Stimulated activated effector memory CD8-positive, alpha-beta T cell treated with anti-CD3 and anti-CD28 coated beads, Interleukin-12 subunit alpha, Interleukin-12 subunit beta, amount 100 ng/mL, for 72 hours (primary cell): ENCODE results near the gene ANGPTL8.

Experiments used
- ATAC-seq: fragments of 150-1000 bp; cut with Tn5 transposase; 2 replicates; pipeline ENCODE4 v1.10.0; 2021
- DNase-seq, 2 donors: peaks; one replicate each; pipeline ENCODE4 v3.0.0; 2021 to 2022; ENCODE audit warnings: low spot score in 2 of 2
- H3K27ac Mint-ChIP-seq: one replicate; pipeline ENCODE4 v1.8.0; 2022; ENCODE audit warnings: mild to moderate bottlenecking, mixed read lengths
- H3K36me3 Mint-ChIP-seq: one replicate; pipeline ENCODE4 v1.8.0; 2022; ENCODE audit warnings: mild to moderate bottlenecking, mixed read lengths
- H3K4me1 Mint-ChIP-seq: one replicate; pipeline ENCODE4 v1.8.0; 2022; ENCODE audit warnings: mixed read lengths
- H3K4me3 Mint-ChIP-seq: one replicate; pipeline ENCODE4 v1.8.0; 2022; ENCODE audit warnings: mild to moderate bottlenecking, mixed read lengths
- H3K9me3 Mint-ChIP-seq: one replicate; pipeline ENCODE4 v1.8.0; 2022; ENCODE audit warnings: mixed read lengths

The ANGPTL8 gene

DNA sequence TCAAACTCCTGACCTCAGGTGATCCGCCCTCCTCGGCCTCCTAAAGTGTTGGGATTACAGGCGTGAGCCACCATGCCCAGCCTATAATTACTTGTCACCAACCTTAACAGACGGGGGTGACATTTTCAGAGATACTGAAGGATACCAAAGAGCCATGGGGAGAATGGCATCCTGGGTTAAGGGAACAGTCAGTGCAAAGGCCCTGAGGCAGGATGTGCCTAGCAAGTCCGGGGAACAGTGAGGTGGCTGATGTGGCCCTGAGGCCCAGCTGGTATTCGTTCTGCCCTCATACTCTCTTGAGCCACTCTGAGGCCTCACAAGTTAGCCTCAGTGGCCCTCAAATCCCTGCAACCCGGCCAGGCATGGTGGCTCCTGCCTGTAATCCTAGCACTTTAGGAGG, 15.0 kb upstream of the ANGPTL8 start:
- Mint-ChIP-seq H3K27ac (no peak overlapping the region), H3K4me3 (no peak overlapping the region), H3K4me1 (no peaks in the 10 kb centered on the region), H3K9me3 (peaks cover 11% of the 10 kb centered on the region), H3K36me3 (no peaks in the 10 kb centered on the region)
- no peak for DNase-seq
- ATAC-seq = no peak

DNA sequence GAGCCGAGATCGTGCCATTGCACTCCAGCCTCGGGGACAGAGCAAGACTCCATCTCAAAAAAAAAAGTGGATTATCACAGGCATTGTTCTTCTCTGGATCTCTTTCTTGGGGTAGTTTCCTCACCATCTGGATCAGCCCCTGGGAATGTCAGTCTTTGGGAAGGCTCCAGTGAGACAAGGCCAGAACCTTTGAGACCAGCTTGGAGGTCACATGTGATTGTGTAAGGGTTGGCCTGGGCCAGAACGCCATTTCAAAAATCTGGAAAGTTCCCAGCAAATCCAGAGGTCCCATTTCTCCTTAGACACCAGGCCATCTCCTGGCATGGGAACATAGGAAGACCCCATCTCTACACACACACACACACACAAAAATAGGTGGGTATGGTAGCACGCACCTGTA, 14.2 kb upstream of the ANGPTL8 start:
- Mint-ChIP-seq H3K9me3 (peaks cover 11% of the 10 kb centered on the region), H3K4me3 (no peak overlapping the region), H3K36me3 (no peaks in the 10 kb centered on the region), H3K27ac (no peak overlapping the region), H3K4me1 (no peaks in the 10 kb centered on the region)
- no peak for ATAC-seq
- DNase-seq = no peak

DNA sequence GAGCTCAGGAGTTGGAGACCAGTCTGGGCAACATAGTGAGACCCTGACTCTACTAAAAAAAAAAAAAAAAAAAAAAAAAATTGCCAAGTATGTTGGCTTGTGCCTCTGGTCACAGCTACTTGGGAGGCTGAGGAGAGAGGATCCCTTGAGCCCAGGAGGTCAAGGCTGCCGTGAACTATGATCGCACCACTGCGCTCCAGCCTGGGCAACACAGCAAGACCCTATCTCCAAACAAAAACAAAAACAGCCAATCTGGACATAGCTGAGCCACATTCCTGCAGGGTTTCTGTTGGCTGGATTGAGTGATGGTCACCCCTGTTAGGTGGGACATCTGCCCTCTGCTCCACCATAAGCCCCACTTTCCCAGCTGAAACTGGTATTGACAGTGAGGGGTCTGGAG, 13.6 kb upstream of the ANGPTL8 start:
- Mint-ChIP-seq H3K4me3 (no peak overlapping the region), H3K36me3 (no peaks in the 10 kb centered on the region), H3K4me1 (no peaks in the 10 kb centered on the region), H3K9me3 (peaks cover 8% of the 10 kb centered on the region), H3K27ac (no peak overlapping the region)
- DNase-seq (no peak), ATAC-seq (no peak)

DNA sequence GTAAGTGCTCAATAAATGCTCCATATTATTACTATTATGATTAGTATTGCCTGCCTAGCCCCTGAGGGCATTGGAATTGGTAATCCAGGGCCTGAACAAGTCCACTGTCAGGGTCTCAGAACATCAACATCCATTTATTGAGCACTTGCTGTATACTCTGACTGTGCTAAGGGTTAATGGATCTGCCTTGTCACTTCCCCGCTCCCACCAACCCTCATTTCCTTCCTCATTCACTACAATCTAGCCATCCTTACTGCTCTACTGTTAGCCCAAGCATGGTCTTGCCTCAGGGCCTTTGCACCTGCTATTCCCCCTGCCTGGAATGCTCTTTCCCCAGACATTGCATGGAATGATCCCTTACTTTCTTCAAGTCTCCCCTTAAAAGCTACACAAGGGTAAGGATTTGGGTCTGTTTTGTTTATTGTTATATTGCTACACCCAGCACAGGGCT, 12.7 kb upstream of the ANGPTL8 start:
- H3K9me3 Mint-ChIP-seq = no peaks in the 10 kb centered on the region
- no peak overlapping the region for H3K4me3 Mint-ChIP-seq
- H3K27ac Mint-ChIP-seq = no peak overlapping the region
- H3K4me1 Mint-ChIP-seq = no peaks in the 10 kb centered on the region
- DNase-seq = no peak
- no peak for ATAC-seq
- H3K36me3 Mint-ChIP-seq = no peaks in the 10 kb centered on the region

DNA sequence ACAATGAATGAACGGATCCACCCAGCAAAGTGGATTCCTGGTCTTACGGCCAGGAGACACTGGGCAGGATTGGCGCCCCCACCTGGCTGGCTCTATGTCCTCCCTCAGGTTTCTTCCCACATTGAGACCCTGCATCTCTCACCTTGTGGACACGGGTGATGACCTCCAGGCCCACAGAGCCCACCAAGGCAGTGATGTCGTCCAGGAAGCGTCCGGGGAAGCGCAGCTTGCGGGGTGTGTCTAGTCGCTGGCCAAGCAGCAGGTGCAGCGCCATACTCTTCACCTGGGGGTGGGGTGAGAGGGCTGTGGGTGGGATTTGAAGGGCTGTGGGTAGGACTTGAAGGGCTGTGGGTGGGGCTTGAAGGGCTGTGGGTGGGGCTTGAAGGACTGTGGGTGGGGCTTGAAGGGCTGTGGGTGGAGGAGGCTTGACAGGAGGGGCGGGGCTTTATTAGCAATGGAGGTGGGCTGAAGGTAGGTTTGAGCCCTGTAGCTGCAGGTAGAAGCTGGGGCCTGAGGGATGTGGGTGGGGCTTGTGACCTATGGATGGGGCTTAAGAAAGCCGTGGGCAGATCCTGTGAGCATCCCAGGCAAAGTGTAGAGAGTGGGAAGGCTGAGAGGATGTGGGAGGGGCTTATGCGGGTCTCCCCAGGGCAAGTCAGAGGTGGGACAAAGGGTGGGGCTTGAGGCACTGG, 12.1 kb upstream of the ANGPTL8 start:
- Mint-ChIP-seq H3K9me3 (no peaks in the 10 kb centered on the region), H3K4me1 (no peaks in the 10 kb centered on the region), H3K27ac (no peak overlapping the region), H3K4me3 (no peak overlapping the region), H3K36me3 (no peaks in the 10 kb centered on the region)
- no peak for DNase-seq
- no peak for ATAC-seq

DNA sequence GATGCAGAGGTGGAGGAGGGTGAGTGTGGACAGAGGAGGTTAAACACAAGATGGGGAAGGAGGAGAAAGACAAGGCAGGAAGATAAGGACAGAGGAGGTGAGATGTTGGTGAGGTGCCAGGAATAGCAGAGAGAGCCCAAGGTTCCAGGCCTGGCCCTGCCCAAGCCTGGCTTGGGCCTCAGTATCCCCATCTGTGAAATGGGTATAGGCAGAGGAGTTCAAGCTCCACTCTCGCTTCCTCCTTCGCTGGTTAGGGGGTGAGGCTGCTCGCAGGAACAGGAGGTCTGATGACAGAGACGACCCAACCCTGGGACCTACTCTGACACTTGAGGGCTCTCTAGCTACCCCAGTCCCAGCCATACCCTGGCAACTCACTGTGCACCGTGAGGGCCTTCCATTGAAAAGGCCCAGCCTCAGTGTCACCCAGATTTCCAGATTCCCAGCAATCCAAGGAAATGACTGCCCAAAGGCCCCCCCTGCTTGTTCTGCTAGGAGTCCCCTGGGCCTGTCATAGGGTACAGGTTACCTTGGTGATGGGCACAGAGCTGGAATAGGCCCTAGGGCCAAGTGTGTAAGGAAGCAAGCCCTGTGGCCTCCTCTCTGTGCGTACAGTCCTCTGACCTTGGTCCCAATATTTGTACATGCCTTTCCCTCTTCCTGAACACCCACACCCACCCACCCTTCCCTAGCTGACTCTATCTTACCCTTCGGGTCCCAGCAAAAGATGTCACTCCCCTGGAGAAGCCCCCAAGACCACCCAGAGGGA, 8.6 kb upstream of the ANGPTL8 start:
- DNase-seq (no peak), ATAC-seq (no peak)
- H3K9me3 Mint-ChIP-seq = no peaks in the 10 kb centered on the region
- no peak overlapping the region for H3K4me3 Mint-ChIP-seq
- H3K27ac Mint-ChIP-seq = no peak overlapping the region
- peaks cover 5% of the 10 kb centered on the region for H3K4me1 Mint-ChIP-seq
- H3K36me3 Mint-ChIP-seq = no peaks in the 10 kb centered on the region

DNA sequence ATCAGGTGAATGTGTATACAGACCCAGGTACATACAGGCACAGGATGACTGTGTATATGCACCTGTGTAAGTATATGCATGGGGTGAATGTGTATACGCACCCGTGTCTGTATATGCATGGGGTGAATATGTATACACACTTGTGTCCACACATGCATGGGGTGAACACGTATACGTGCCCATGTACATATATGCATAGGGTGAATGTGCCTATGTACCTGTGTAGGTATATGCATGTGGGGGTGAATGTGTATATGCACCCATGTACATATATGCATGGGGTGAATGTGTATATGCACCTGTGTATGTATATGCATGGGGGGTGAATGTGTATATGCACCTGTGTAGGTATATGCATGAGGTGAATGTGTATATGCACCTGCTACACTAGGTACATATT, 6.9 kb upstream of the ANGPTL8 start:
- Mint-ChIP-seq H3K27ac (no peak overlapping the region), H3K4me1 (peaks cover 5% of the 10 kb centered on the region), H3K36me3 (no peaks in the 10 kb centered on the region), H3K9me3 (no peaks in the 10 kb centered on the region), H3K4me3 (no peak overlapping the region)
- no peak for ATAC-seq
- DNase-seq = no peak

DNA sequence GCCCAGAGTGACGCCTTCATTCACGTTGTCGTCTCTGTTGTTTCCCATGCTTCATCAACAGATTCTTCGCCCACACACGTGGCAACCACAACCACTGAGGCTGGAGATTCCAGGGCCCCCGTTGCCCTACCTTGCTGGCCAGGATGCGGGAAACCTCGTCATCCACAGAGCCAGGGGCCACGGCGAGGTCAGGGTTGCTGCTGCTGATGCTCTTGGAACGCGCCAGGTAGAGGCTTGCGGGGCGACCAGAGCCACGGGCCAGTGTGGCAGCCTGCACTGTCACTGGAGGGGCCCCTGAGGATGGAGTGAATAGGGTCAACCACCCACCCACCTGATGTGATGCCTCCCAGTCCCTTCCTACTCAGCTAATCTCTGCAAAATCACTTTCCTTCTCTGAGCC, 6.3 kb upstream of the ANGPTL8 start:
- DNase-seq (no peak), ATAC-seq (peak; percentile 22)
- H3K4me1 Mint-ChIP-seq = peaks cover 5% of the 10 kb centered on the region
- peaks cover 2% of the 10 kb centered on the region for H3K9me3 Mint-ChIP-seq
- no peaks in the 10 kb centered on the region for H3K36me3 Mint-ChIP-seq
- H3K27ac Mint-ChIP-seq = no peak overlapping the region
- no peak overlapping the region for H3K4me3 Mint-ChIP-seq

DNA sequence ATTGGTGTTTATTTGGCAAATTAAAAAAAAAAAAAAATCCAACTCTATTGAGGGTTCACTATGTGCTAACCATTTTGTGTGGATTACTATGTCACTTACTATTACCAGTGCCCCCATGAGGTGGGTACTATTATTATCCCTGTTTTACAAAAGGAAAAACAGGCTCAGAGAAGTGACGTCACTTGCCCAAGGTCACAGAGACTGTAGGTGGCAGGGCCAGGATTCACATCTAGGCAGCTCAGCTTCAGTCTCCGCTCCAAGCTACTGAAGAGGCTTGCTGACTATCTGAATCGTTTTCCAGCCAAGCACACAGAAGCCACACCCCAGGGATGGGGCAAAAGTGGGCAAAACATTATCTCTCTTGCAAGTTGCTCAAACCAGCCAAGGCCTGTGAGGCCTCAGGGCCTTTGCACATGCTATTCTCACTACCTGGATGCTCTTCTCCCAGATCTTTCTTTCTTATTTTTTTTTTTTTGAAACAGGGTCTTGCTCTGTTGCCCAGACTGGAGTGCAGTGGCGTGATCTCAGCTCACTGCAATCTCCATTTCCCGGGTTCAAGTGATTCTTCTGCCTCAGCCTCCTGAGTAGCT, 4.8 kb upstream of the ANGPTL8 start:
- no peak overlapping the region for H3K4me3 Mint-ChIP-seq
- H3K36me3 Mint-ChIP-seq = no peaks in the 10 kb centered on the region
- ATAC-seq = no peak
- peaks cover 9% of the 10 kb centered on the region for H3K9me3 Mint-ChIP-seq
- peaks cover 5% of the 10 kb centered on the region for H3K4me1 Mint-ChIP-seq
- no peak for DNase-seq
- H3K27ac Mint-ChIP-seq = no peak overlapping the region

DNA sequence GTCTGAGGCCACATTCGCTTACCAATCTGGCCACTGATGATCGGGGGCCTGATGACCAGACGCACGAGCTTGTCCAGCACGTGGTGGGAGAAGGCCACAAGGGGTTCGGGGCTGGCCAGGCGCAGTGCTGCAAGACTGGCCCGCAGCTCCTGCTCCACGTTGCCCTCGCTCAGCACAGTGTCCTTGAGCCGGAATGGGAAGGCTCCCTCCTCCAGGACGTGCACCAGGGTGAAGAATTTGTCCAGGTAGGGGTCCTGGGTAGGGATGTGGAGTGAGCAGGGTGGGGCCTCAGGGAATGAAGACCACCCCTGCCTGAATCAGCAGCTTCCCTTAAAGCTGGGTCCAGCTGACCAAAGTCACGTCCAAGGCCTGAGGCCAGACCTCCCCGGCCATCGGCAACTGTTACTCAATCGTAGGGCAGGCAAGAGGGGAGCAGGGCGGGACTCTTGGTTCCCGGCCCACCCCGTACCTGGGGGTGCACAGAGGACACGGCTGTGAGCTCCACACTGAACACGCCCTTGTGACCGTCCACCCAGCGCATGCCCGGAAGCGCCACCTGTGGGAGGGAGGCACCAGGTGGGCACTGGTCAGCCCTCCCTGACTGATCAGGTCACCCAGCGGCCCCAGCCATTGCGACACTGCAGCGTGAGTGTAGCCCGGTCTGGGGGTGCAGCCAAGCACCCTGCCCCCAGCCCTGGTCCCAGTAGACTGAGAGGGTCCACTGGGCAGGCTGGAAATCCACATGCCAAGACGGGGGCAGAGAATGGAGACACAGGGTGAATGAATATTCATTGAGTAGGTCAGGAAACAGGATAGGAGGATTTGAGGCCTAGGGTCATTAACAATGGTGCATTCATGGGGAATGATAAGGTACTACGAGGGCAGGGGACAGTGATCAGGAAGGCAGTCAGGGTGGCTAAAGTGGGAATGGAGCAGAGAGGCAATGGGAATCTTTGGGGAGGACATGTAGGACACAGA, 2.8 kb upstream of the ANGPTL8 start:
- Mint-ChIP-seq H3K36me3 (no peaks in the 10 kb centered on the region), H3K4me1 (peaks cover 5% of the 10 kb centered on the region), H3K9me3 (peaks cover 9% of the 10 kb centered on the region), H3K4me3 (no peak overlapping the region), H3K27ac (no peak overlapping the region)
- ATAC-seq (no peak), DNase-seq (no peak)

DNA sequence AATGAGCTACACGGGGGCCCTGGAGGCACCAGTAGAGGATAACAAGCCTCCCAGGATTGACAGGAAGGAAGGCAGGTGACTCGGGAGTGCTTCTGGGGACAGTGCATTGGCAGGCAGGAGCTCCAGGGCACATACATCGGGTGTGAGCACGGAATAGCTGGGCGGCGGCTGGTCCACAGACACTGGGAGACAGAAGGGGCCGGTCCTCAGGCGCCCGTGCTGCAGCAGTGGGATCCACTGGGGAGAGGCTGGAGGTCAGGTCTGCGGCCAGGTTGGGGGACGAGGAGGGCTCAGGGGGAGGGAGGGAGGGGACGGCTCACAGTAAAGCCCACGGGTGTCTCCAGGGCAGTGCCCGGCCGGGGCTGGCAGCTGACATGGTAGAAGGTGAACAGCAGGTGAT, 2.1 kb upstream of the ANGPTL8 start:
- no peak for DNase-seq
- no peak overlapping the region for H3K27ac Mint-ChIP-seq
- H3K9me3 Mint-ChIP-seq = peaks cover 9% of the 10 kb centered on the region
- no peaks in the 10 kb centered on the region for H3K36me3 Mint-ChIP-seq
- no peak for ATAC-seq
- peaks cover 5% of the 10 kb centered on the region for H3K4me1 Mint-ChIP-seq
- H3K4me3 Mint-ChIP-seq = no peak overlapping the region

DNA sequence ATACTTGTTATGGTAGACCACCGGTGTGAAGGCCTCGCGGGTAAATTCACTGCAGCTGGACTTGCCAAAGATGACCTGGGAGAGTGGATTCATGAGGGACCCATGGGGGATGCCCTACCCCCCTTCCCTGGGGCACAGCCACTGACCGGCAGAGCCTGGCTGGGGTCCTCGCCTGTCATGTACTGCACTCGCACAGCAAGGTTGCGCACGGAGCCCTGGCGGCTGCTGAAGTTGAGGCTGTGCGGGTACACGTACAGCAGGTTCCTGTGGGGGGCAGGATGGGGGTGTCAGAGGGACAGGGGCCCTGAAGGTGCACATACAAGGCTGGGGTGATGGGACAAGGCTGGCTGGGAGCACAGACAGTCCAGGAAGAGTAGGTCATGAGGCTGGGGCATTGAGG, 1.4 kb upstream of the ANGPTL8 start:
- H3K27ac Mint-ChIP-seq = no peak overlapping the region
- no peak overlapping the region for H3K4me3 Mint-ChIP-seq
- H3K9me3 Mint-ChIP-seq = peaks cover 9% of the 10 kb centered on the region
- no peak for ATAC-seq
- DNase-seq = no peak
- H3K4me1 Mint-ChIP-seq = peaks cover 2% of the 10 kb centered on the region
- no peaks in the 10 kb centered on the region for H3K36me3 Mint-ChIP-seq

DNA sequence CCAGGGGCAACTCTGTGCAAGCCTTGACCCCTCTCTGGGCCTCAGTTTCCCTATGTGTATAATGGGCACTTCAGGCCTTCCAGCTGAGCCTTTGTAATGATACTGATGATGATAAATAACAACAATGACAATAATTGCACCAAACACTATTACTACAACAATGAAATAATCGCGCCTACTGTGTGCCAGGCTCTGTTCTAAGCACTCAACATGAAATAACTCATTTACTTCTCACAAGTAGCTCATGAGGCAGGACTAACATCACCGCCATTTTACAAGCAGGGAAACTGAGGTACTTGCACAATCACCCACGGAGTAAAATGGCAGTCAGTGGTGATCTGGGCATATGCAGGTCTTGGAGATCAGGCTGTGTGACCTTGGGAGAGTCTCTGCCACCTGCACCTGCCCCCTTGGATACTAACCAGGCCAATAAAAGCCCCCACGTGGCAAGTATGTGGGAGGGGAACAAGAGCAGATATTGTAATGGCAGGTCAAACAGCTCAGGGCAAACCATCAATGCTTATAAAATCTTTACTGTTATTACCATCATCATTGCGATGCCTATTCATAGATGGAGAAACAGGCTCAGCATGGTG, 540 bp upstream of the ANGPTL8 start:
- DNase-seq (no peak), ATAC-seq (no peak)
- peaks cover 6% of the 10 kb centered on the region for H3K4me1 Mint-ChIP-seq
- H3K9me3 Mint-ChIP-seq = peaks cover 9% of the 10 kb centered on the region
- no peak overlapping the region for H3K4me3 Mint-ChIP-seq
- no peak overlapping the region for H3K27ac Mint-ChIP-seq
- no peaks in the 10 kb centered on the region for H3K36me3 Mint-ChIP-seq

DNA sequence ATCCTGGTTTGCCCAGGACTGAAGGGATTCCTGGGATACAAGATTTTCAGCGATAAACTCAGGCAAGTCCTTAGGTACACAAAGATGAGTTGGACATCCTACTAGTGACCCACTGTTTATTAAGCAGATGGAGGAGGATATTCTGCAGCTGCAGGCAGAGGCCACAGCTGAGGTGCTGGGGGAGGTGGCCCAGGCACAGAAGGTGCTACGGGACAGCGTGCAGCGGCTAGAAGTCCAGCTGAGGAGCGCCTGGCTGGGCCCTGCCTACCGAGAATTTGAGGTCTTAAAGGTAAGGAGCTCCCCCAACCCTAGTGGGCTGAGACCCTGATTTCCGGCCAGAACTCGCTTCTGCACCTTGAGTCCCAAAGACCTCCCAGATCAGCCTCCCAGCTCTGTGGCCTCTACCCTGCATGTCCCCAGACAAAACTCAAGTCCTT, 607 bp downstream of the ANGPTL8 start:
- no peak overlapping the region for H3K4me3 Mint-ChIP-seq
- DNase-seq = no peak
- peaks cover 8% of the 10 kb centered on the region for H3K4me1 Mint-ChIP-seq
- no peak overlapping the region for H3K27ac Mint-ChIP-seq
- H3K36me3 Mint-ChIP-seq = no peaks in the 10 kb centered on the region
- peaks cover 9% of the 10 kb centered on the region for H3K9me3 Mint-ChIP-seq
- ATAC-seq = no peak

DNA sequence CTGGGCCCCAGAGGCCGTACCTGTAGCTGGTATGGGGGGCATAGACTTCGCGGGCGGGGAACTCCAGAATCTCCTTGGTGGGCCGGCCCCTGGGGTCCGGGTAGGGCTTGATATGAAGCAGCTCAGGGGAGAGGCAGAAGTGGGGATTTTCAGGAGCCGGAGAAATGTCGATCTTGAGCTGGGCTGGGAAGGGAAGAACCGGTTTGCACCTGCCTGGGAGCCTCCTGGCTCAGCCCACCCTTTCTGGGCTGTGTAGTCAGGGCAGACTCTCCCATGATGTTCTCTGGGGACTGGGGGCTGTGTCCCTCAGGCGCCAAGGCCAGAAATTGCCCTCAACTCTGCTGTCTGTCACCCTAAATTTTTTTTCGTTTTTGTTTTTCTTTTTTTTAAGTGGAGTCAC, 2.6 kb downstream of the ANGPTL8 start:
- ATAC-seq = no peak
- Mint-ChIP-seq H3K9me3 (peaks cover 9% of the 10 kb centered on the region), H3K36me3 (no peaks in the 10 kb centered on the region), H3K4me1 (peaks cover 8% of the 10 kb centered on the region), H3K4me3 (no peak overlapping the region), H3K27ac (no peak overlapping the region)
- no peak for DNase-seq
